GM13977 (cell line): Measurements from ENCODE around the gene JOSD2.

Source experiments
- DNase-seq: peaks from one replicate; pipeline ENCODE4 v3.0.0; 2012; ENCODE audit warnings: low spot score
- CTCF ChIP-seq: IDR thresholded peaks from 2 replicates; pipeline ENCODE4 v1.5.1; 2012; ENCODE audit warnings: mild to moderate bottlenecking, control low read depth; ENCODE audit not compliant: insufficient read depth; ENCODE audit errors: extremely low read depth, missing control alignments
- in situ Hi-C: fragments of 300-500 bp; cut with MboI; formaldehyde crosslinking; loops from one replicate; pipeline ENCODE4 v1.12.0; 2022; ENCODE audit warnings: low sequenced_read_pairs, low pct_unique_long_range_greater_than_20kb, mixed read lengths, inconsistent platforms; ENCODE audit not compliant: unreplicated experiment

The JOSD2 gene

GRCh38 chr19:50551034-50551714 lies 40.2 kb upstream of the JOSD2 start:
- TF ChIP-seq CTCF = no peak
- in situ Hi-C loops = no loop called here
- DNase-seq = no peak

- in situ Hi-C loops = no loop called here
- no peak for TF ChIP-seq CTCF
- DNase-seq = no peak
These were observed 39.6 kb upstream of the JOSD2 start for GRCh38 chr19:50550594-50550966.

- no peak for TF ChIP-seq CTCF
- DNase-seq = no peak
- in situ Hi-C loops = loop anchor here (25.0 kb wide), 1 partner anchor 237 kb away; the partner anchor contains the start of gene ACP4
These were observed 39.1 kb upstream of the JOSD2 start for GRCh38 chr19:50549927-50550593.

- in situ Hi-C loops = loop anchor here (25.0 kb wide), 1 partner anchor 238 kb away; the partner anchor contains the start of gene ACP4
- no peak for TF ChIP-seq CTCF
- no peak for DNase-seq
These were observed 38.3 kb upstream of the JOSD2 start for GRCh38 chr19:50549059-50549926.

- in situ Hi-C loops = loop anchor here (25.0 kb wide), 1 partner anchor 239 kb away; the partner anchor contains the start of gene ACP4
- TF ChIP-seq CTCF = no peak
- DNase-seq = no peak
These were observed 37.4 kb upstream of the JOSD2 start for GRCh38 chr19:50548191-50549058.
